ENCODE results near the gene F2.

Gene F2

GRCh38 chr11:46747150-46747549, 28.1 kb downstream of the F2 start:
- no peak for TF ChIP-seq CTCF (IDR thresholded peaks at IDR 0.05; ENCODE audit: insufficient read depth, low read length)
- TF ChIP-seq, protein P1, sequence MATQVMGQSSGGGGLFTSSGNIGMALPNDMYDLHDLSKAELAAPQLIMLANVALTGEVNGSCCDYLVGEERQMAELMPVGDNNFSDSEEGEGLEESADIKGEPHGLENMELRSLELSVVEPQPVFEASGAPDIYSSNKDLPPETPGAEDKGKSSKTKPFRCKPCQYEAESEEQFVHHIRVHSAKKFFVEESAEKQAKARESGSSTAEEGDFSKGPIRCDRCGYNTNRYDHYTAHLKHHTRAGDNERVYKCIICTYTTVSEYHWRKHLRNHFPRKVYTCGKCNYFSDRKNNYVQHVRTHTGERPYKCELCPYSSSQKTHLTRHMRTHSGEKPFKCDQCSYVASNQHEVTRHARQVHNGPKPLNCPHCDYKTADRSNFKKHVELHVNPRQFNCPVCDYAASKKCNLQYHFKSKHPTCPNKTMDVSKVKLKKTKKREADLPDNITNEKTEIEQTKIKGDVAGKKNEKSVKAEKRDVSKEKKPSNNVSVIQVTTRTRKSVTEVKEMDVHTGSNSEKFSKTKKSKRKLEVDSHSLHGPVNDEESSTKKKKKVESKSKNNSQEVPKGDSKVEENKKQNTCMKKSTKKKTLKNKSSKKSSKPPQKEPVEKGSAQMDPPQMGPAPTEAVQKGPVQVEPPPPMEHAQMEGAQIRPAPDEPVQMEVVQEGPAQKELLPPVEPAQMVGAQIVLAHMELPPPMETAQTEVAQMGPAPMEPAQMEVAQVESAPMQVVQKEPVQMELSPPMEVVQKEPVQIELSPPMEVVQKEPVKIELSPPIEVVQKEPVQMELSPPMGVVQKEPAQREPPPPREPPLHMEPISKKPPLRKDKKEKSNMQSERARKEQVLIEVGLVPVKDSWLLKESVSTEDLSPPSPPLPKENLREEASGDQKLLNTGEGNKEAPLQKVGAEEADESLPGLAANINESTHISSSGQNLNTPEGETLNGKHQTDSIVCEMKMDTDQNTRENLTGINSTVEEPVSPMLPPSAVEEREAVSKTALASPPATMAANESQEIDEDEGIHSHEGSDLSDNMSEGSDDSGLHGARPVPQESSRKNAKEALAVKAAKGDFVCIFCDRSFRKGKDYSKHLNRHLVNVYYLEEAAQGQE (IDR thresholded peaks at IDR 0.05; ENCODE audit: insufficient replicate concordance, low read depth): no peak
- TF ChIP-seq POLR2AphosphoS5 (IDR thresholded peaks at IDR 0.05; ENCODE audit: low read depth): no peak
- TF ChIP-seq GABPA (IDR thresholded peaks at IDR 0.05; ENCODE audit: low read depth): no peak
- TF ChIP-seq SPI1 (IDR thresholded peaks at IDR 0.05; ENCODE audit: borderline replicate concordance, low read depth): no peak
- H3K27me3 ChIP-seq (ENCODE audit: insufficient read depth, poor library complexity, severe bottlenecking): no peaks in the 10 kb centered on the region
- no peak for DNase-seq (ENCODE audit: low read depth in 1 of 2, low spot score in 1 of 2)

GRCh38 chr11:46755962-46756361, 36.9 kb downstream of the F2 start:
- no peak for DNase-seq (ENCODE audit: low read depth in 1 of 2, low spot score in 1 of 2)
- TF ChIP-seq SPI1 (IDR thresholded peaks at IDR 0.05; ENCODE audit: borderline replicate concordance, low read depth) (no peak; the same call in 1 of the 2 replicates), POLR2AphosphoS5 (IDR thresholded peaks at IDR 0.05; ENCODE audit: low read depth) (no peak), GABPA (IDR thresholded peaks at IDR 0.05; ENCODE audit: low read depth) (no peak), CTCF (IDR thresholded peaks at IDR 0.05; ENCODE audit: insufficient read depth, low read length) (no peak)
- TF ChIP-seq, protein P1 (IDR thresholded peaks at IDR 0.05; ENCODE audit: insufficient replicate concordance, low read depth): no peak
- H3K4me3 ChIP-seq (replicated peaks; ENCODE audit: insufficient read depth, low read length): no peak overlapping the region
- H3K27ac ChIP-seq (replicated peaks): no peak overlapping the region
- H3K27me3 ChIP-seq (ENCODE audit: insufficient read depth, poor library complexity, severe bottlenecking): no peaks in the 10 kb centered on the region

More at GRCh38 chr11:46747150-46747549, 28.1 kb downstream of the F2 start:
- no peak overlapping the region for H3K27ac ChIP-seq (replicated peaks)
- no peak overlapping the region for H3K4me3 ChIP-seq (replicated peaks; ENCODE audit: insufficient read depth, low read length)

DNA sequence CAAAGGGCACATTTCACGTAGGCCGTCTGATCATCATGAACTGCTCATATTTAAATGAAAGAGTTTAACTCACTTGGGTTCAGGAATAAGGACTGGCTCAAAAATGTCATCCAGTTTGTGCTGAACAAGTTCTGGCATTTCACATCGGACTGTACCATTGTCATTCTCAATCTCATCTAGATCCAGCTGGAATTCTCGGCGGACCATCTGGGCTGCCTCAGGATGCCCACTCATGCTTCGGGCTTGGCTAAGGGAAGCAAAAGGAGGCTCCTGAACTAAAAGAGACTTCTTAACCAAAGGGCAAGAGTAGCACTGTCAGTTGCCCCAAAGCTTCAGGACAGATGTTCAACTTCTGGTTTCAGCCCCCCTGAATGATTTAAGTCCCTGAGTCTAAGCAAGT, 40.2 kb downstream of the F2 start:
- no peak for TF ChIP-seq GABPA (IDR thresholded peaks at IDR 0.05; ENCODE audit: low read depth)
- no peak for TF ChIP-seq CTCF (IDR thresholded peaks at IDR 0.05; ENCODE audit: insufficient read depth, low read length)
- Histone ChIP-seq H3K27me3 (ENCODE audit: insufficient read depth, poor library complexity, severe bottlenecking) (no peaks in the 10 kb centered on the region), H3K27ac (replicated peaks) (no peak overlapping the region), H3K4me3 (replicated peaks; ENCODE audit: insufficient read depth, low read length) (no peak overlapping the region)
- DNase-seq (ENCODE audit: low read depth in 1 of 2, low spot score in 1 of 2): no peak

DNA sequence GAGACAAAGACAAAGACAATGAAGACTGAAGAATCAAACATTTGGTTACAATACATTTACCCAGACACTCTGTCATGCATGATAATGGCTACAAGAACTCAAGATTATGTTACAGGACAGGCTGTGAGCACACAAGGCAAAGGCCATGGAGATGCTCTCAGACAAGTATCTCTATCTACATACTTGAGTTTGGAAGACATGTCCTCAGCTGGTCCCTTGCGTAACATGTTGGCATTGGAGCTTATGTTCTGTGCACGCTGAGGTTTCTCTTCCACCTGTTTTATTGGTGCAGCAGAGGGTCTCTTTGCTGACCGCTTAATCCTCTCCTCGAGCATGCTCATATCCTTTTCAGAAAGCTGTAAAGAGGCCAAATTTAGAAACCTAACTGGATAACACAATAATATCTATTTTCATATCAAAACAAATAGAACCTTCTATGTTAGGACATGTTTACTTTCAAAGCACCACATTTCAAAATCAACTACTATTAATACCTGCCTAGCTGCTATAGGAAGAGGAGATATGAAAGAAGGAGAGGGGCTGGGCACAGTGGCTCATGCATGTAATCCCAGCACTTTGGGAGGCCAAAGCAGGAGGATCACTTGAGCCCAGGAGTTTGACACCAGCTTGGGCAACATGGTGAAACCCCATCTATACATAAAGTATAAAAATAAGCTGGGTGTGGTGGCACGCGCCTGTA, 41.6 kb downstream of the F2 start:
- DNase-seq (ENCODE audit: low read depth in 1 of 2, low spot score in 1 of 2): no peak
- Histone ChIP-seq H3K27ac (replicated peaks) (no peak overlapping the region), H3K4me3 (replicated peaks; ENCODE audit: insufficient read depth, low read length) (no peak overlapping the region), H3K27me3 (ENCODE audit: insufficient read depth, poor library complexity, severe bottlenecking) (no peaks in the 10 kb centered on the region)
- TF ChIP-seq SPI1 (IDR thresholded peaks at IDR 0.05; ENCODE audit: borderline replicate concordance, low read depth) (no peak), GABPA (IDR thresholded peaks at IDR 0.05; ENCODE audit: low read depth) (no peak), POLR2AphosphoS5 (IDR thresholded peaks at IDR 0.05; ENCODE audit: low read depth) (no peak), CTCF (IDR thresholded peaks at IDR 0.05; ENCODE audit: insufficient read depth, low read length) (no peak)
- TF ChIP-seq, protein P1 (IDR thresholded peaks at IDR 0.05; ENCODE audit: insufficient replicate concordance, low read depth): no peak
